Stimulated activated CD4-positive, alpha-beta T cell treated with anti-CD3 and anti-CD28 coated beads, Interleukin-4, amount 100 ng/mL, for 4 hours (primary cell): ENCODE measurements around the gene RHD.
"Not testable (repeated sequence)": the region's sequence is repeated elsewhere in the genome, so short reads cannot be mapped to it uniquely, and the experiment has no call there.

ENCODE experiments used
- DNase-seq, 2 experiments: peaks; one replicate each; pipeline ENCODE4 v3.0.0-alpha.2; 2020

Gene RHD

DNA sequence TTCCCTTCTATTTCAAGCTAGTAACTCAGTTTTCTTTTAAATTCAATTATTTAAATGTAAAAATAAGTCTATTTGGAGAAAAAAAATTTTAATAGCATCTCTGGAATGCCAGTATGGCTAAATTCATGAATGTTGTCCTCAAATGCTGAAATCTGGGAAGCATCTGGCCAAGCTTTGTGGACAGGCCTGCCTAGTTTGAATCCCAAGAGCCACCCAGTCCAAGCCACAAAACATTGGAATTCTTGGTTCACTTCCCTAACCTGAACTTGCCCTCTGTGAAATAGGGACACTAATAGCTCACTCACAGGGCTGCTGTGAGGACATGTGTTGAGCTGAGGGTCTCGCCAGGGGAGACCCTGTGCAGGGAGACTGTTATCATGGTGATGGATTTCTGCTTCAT is 37.2 kb downstream of the RHD start:
- not testable (repeated sequence) for DNase-seq

DNA sequence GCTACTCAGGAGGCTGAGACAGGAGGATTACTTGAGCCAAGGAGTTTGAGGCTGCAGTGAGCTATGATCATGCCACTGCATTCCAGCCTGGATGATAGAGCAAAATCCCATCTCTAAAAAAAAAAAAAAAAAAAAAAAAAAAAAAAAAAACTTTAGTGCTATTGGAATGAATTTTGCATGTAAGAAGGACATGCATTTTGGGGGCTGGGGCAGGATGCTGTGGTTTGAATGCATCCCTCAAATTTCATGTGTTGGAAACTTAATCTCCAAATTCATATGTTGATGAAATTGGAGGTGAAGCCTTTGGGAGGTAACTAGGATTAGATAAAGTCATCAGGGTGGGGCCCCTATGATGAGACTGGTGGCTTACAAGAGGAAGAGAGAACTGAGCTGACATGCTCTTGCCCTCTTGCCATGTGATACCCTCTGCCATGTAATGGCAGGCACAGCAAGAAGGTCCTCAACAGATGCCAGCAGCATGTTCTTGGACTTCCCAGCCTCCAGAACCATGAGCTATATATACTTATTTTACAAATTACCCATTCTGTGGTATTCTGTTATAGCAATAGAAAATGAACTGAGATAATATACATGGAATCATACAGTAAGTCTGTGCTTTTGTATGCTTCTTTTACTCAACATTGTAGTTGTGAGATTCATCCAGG is 40.6 kb downstream of the RHD start:
- not testable (repeated sequence) for DNase-seq

DNA sequence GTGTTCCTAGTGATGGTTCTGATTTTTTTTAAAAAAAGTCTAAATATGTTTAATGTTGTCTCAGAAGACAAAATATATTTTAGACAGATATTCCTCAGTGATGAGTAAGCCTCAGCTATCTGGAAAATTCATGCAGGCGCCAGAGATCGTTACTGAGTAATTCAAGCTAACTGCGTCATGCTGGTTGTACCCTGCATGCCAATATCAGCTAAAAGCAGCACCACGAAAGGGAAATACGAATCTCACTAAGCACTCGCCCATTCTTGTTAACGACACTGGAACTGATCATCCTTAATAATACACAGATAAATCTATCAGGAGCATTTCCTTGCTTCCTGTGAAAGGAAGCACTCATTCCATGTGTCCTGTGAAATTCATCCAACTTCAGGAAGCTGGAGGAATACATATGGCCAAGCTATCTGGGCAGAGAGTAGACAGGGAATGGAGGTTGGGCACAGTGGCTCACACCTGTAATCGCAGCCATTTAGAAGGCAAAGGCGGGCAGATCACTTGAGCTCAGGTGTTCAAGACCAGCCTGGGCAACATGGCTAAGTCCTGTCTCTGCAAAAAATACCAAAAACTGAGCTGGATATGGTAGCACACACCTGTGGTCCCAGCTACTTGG is 48.1 kb downstream of the RHD start:
- not testable (repeated sequence) for DNase-seq

DNA sequence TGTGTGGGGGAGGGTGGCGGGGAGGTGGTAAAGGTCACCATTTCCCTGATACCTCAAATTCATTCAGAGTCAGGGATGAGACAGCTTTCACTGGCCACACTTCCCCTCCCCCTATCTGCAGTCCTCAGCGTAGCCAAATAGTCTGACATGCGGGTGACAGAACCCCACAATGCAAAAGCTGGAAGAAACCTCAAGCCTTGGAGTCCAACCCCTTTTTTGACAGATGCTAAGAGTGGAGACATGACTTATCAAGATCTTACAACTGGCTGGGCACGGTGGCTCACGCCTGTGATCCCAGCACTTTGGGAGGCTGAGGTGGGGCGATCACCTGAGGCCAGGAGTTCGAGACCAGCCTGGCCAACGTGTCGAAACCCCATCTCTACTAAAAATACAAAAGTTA is 49.8 kb downstream of the RHD start:
- DNase-seq = not testable (repeated sequence)

DNA sequence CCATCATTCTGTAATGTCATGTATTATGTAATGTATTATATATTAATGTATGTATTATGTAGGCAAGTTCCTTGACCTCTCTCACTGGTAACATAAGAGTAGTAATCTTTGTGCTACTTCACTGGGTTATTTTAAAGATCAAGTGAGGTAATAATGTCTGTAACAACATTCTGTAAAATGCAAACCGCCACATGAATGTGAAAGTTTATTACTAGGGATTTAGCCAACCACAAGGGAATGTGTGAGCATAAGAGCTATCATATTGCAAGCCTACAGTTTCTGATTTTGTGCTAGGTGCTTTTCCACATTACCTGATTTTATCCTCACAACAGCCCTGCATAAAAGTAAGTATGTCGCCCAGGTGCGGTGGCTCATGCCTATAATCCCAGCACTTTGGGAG is 52.1 kb downstream of the RHD start:
- DNase-seq = not testable (repeated sequence)

DNA sequence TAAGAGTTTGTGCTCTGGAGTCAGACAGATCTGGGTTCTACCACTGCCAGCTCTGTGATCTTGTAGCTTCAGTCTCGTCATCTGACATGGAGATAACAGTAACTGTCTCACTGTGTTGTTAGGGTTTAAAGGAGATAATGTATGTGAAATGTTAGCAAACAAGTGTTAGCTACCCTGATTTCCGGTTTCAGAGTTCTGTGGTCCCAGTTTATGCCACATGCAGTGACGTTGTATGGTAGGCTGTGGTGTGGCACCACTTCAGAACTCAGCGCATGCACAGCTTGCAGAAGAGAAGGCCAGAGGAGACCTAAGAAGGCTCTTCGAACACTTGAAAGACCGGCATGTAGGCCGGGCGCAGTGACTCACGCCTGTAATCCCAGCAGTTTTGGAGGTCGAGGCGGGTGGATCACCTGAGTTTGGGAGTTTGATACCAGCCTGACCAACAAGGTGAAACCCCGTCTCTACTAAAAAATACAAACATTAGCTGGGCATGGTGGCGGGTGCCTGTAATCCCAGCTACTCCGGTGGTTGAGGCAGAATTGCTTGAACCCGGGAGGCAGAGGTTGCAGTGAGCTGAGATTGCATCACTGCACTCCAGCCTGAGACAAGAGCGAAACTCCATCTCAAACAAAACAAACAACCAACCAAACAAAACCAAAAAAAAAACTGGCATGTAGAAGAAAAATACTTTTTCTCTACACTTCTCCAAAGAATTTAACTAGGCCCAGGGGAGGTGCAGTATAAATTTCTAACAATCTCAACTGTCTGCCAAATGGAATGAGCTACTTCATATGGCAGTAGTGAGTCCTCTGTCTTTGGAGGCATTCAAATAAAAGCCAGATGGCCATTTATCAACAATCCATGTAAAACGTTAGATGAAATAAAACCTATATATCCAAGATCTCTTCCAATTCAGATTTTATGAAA is 55.8 kb downstream of the RHD start:
- DNase-seq = not testable (repeated sequence)

DNA sequence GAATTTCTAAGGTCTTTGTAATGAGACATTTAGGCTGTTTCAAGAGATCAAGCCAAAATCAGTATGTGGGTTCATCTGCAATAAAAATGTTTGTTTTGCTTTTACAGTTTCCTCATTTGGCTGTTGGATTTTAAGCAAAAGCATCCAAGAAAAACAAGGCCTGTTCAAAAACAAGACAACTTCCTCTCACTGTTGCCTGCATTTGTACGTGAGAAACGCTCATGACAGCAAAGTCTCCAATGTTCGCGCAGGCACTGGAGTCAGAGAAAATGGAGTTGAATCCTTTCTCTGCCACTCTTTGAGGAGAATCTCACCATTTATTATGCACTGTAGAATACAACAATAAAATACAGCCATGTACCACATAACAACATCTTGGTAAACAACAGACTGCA is 56.5 kb downstream of the RHD start:
- DNase-seq = not testable (repeated sequence)

DNA sequence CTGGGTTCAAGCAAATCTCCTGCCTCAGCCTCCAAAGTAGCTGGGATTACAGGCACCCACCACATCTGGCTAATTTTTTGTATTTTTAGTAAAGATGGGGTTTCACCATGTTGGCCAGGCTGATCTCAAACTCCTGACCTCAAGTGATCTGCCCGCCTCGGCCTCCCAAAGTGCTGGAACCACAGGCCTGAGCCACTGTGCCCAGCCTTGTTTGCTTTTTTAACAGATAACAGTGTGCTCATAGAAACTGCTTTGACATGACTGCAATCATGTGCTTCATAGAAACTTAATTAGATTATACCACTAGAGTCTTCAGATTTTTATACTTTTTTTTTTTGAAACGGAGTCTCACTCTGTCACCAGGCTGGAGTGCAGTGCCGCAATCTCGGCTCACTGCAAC is 57.0 kb downstream of the RHD start:
- DNase-seq = not testable (repeated sequence)

DNA sequence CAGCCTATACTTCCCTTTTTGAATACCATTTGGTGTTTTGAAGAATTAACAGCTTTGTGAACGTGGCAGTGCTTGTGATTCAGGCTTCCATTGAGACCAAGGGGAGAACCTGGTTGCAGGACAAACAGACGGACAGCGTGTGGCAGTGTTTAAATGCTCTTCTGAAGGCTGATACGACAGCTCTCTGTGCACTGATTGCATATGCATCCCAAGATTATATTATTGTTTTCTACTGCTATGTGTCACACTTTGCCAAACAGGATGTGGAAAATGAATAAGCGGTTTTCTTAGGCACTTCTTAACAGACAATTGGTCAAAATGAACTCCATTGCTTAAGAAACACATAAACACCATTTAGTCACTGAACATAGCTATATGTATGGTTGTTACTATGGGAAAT is 57.6 kb downstream of the RHD start:
- DNase-seq = not testable (repeated sequence)

DNA sequence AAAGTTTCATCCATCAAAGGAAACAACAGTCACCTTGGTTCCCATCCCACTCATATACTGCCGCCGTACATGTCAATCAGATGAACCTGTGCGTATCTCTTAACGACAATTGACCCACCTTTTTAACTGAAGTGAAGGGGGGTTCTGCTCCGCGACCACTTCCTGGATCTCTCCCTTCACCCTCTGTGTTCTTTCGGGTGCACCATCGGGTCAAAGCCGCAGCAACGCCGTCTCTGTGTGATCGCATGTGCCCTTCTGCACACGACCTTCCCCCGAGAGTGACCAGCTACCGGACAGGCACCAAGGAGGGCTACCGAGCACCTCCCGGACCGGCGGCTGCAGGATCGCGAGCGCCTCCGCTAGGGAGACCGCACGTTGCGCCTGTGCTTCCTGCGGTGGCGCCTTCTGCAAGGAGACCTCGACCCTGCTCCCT is 64.6 kb downstream of the RHD start:
- not testable (repeated sequence) for DNase-seq

DNA sequence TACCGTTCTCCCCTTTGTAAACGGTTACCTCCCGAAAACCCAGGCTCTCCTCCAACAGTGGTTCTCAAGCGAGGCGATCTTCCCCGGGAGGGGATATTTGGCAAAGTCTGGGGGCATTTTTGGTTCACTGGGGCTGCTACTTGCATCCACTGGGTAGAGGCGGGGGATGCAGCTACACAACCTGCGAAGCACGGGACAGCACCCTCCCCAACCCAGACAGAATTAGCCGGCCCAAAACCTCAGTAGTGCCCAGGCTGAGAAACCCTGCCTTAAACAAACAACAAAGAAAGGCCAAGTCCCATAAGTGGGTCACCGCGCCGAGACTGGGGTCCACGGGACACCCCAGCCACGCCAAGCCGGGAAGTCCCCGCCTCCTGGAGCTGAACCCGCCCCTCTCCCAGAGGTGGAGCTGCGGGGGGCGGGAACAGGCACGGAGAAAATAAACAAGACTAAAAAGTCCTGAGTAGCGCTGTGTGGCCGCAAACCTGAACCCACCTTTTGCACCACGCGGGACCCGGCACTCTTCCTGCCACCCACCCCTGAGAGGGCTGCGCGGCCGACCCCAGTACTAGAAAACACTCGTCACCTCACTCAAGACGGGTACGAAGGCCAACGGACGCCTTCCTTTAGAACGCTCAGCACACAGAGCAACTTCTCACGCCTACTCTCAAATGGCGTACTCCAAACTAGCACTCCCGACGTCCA is 65.3 kb downstream of the RHD start:
- peak; percentile 11 to 13 for DNase-seq

DNA sequence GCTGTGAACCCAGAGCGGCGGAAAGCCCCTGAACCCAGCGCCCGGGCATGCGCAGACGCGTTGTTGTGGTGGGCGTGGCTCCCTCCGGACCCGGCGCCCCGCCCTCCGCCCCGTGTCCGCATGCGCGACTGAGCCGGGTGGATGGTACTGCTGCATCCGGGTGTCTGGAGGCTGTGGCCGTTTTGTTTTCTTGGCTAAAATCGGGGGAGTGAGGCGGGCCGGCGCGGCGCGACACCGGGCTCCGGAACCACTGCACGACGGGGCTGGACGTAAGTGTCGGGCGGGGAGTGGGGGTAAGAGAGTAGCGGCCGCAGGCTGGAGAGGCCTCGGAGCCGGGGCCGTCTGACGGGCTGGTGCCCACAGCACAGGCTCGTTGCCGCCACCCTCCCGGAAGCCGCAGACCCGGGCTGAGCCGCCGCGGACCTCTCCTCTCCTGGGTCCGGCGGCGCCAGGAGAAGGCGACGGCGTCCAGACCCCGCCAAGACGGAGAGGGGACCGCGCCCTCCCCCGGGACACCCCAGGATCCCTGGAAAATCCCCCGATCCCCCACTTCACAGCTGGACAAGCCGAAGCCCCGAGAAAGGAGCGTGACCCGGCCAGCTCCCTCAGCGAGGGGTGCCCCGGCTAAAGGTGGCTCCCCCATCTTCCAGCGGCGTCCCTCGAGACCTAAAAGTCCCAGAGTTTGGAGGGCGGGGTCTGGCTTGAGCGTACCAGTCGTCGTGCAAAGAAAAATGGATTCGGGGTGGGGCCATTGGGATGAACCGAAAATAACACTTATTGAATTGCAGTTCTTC is 66.1 kb downstream of the RHD start, which contains the start of gene TMEM50A:
Gene TMEM50A (plus strand): TSS at position 147 of the 794 bp plus-strand sequence. CDS start 2,153 bp downstream, outside the sequence.
- peak; percentile 85 to 87 for DNase-seq

DNA sequence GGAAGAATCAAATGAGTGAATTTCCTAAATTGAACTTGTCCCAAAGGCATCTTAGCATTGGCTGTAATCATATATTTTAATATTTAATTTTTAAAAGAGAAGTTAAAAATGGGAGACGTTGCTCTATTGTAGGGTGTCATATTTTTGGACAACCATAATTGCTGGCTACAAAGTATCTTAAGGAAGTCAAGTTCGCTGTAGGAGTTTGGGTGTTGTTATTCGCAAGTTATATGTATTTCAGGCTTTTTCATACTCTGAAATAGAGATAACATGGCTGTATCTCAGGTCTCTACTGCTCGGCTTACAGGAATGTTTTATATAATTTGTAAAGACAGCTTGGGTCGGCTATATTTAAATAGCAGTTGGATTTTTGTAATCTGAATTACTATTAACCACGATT is 66.7 kb downstream of the RHD start:
- no peak for DNase-seq

DNA sequence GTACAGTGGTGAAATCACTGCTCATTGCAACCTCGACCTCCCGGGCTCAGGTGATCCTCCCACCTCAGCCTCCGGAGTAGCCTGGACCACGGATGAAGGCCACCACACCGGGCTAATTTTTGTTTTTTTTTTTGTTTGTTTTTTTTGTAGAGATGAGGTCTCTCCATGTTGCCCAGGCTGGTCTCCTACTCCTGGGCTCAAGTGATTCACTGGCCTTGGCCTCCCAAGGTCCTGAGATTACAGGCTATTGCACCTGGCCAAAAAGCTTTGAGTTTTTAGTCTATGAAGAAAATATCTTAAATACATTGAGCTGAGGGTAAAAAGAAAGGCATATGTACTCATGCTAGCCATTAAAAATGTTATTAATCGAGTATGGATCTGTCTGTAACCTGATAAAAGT is 69.4 kb downstream of the RHD start:
- DNase-seq = no peak

DNA sequence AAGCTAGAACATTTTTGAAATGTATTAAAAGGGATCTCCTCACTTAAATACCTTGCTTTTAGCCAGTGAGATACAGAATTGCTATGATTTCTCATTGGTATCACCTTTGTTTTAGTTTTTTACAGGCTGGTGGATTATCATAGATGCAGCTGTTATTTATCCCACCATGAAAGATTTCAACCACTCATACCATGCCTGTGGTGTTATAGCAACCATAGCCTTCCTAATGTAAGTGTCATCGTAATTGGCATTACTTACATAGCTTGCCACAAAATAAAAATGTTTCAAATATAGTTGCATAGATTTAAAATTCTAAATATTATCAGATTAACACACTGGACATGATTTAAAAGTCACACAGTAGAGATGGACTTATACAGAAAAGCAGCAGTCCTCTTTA is 70.5 kb downstream of the RHD start:
- DNase-seq = no peak

DNA sequence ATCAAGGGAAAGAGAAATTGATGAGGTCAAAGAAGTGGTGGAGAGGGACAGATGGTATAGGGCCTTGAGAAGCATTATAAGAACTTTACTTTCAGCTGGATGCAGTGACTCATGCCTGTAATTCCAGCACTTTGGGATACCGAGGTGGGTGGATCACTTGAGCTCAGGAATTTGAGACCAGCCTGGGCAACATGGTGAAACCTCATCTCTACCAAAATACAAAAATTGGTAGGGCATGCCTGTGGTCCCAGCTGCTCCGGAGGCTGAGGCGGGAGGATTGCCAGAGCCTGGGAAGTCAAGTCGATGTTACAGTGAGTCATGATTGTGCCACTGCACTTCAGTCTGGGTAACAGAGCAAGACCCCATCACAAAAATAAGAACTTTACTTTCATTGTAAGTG is 71.6 kb downstream of the RHD start:
- DNase-seq = no peak

DNA sequence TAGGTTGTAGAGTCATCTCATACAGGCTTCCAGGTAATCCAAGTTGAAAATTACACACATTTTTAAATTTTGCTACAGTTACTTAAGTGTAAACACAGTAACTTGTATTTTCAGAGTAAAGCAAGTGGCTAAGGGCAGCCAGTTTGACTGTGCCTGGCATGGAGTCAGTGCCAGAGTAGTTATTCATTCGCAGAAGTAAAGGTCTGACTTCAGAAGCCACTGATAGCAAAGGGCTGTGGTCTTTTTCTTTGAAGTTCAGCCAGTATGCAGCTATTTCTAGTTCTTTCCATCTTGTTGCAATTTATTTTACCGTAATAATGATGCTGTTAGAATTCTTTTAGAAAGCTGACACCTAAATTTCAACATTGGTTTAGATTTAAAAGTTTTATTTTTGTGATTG is 75.2 kb downstream of the RHD start:
- no peak for DNase-seq

DNA sequence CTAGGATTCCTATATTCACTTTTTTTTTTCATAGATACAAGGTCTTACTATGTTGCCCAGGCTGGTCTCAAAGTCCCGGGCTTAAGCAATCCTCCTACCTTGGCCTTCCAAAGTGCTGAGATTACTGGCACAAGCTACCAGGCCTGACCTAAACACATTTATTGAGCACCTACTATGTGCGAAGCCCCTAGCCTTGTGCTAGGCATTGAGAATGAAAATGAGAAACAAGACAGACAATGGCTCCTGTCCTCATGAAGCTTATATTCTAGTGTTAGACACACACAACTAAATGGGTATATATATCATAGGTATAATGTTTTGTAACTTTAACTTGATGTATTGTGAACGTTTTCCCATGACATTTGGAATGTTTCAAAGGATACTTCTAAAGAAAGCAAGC is 77.3 kb downstream of the RHD start:
- no peak for DNase-seq

DNA sequence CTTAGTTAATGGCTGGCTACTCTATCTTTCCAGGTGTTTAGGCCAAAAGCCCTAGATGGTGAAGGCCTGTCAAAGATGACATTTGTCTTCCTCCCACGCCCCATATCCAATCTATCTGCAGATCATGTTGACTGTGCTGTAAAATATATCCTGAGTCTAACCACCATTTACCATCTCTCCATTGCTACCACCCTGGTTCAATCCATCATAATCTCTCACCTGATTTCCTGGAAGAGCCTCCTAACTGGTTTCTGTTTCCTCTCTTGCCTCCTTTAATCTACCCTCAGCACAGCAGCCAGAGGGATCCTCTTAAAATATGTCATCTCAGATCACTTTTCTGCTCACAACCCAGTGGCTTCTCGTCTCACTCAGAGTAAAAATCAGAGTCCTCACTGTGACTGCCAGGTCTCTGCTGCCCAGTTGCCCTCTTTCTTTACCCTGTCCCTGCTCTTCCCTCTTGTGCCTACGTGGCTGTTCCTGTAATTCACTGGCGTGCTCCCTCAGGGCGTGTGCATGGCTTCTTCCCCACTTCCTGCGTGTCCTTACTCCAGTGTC is 83.6 kb downstream of the RHD start:
- DNase-seq = no peak

DNA sequence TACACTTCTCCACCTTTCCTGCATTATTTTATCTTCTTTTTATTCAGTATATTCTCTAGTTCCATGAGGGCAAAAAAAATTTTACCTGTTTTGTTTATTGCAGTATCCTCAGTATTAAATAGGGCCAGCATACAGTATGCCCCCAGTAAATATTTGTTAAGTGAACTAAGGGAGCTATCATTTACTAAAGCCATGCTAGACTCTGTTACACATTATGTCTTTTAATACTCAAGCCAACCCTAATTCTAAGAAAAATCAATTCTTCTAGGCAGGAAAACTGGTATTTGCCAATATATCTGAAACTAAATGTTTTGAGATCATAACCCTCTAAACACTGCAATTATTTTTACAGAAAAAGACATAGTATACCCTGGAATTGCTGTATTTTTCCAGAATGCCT is 84.1 kb downstream of the RHD start:
- DNase-seq = no peak

DNA sequence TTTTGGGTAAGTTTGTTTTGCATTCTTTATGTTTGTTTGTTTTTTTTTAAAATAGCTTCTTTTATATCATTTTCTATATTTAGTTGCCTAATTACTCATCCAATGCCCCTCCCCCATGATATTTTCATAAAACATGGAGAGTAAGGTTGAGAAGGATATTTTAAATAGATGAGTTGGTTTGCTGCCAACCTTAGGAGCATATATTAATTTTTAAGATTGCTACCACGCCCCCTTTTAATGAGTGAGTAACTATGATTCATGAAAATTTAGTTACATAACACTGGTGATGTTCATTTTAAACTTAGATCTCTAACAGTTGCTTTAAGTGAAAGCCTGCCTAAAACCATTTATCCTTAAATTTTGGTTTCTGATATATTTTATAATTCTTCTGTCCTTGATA is 84.5 kb downstream of the RHD start:
- no peak for DNase-seq
